ENCODE data around the gene RFT1.

Gene RFT1

DNA sequence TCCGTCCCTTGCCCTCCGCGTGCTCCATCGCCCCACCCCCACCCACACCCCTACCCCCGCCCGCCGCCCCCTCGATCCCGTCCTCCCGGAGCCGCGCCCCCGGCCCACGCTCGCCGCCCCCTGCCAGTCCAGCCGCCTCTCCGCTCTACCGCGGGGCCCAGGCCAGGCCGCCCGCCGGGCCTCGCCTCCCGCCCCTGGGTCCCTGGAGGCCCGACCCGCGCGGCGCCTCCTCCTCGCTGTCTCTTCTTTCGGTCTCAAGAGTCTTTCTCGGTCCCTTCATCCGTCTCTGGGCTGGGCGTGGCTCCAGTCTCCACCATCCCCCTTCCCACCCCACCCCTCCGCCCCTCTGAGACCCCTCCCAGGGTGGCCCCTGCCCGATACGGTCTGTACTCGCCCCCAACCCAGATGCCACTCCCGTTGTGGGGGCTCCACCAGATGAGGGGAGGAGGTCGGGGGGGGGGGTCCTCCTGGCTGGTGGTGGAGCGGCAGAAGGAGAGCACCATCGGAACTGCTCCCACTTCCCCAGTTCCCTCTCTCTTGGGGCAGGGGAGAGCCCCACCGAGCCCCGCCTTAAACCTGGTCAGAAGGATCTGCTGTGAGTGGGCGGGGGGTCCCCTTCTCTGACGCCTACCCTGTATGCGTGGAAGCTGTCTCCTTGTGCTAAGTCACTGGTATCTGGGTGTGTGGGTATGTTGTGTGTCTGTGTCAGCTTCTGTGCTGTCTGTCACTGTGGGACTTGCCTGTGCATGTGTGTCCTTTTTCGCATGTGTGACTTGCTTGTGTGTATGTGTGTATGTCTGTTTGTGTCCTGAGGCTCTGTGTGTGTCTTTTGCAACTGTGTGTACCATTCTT, 31.8 kb upstream of the RFT1 start:
- Histone ChIP-seq H3K4me2 (ENCODE audit: low read length) (peak overlapping the region; percentile 91), H3K36me3 (ENCODE audit: insufficient read depth, low read length) (peaks cover 5% of the 10 kb centered on the region; the same call in 1 of the 2 replicates), H2AFZ (ENCODE audit: low read length) (no peak overlapping the region), H4K20me1 (ENCODE audit: insufficient read depth, low read length) (no peaks in the 10 kb centered on the region), H3K9me2 (ENCODE audit: low read depth, low read length) (no peaks in the 10 kb centered on the region), H3K9me3 (ENCODE audit: low read length) (no peaks in the 10 kb centered on the region), H3F3A (ENCODE audit: insufficient read depth, low read length) (no peaks in the 10 kb centered on the region), H3K27me3 (ENCODE audit: insufficient read depth, low read length) (no peaks in the 10 kb centered on the region), H3K9ac (ENCODE audit: low read length) (peak overlapping the region; percentile 85; the same call in 1 of the 2 replicates), H3K4me3 (ENCODE audit: low read depth, low read length, poor library complexity, severe bottlenecking) (peak overlapping the region; percentile 95), H3K79me2 (ENCODE audit: insufficient read depth, low read length) (no peaks in the 10 kb centered on the region), H3K4me1 (ENCODE audit: insufficient read depth, low read length, severe bottlenecking) (peaks cover 29% of the 10 kb centered on the region), H3K27ac (ENCODE audit: low read depth, low read length, poor library complexity, severe bottlenecking) (no peak overlapping the region)
- no peak for TF ChIP-seq CTCF (IDR thresholded peaks at IDR 0.05; ENCODE audit: low read length)
- TF ChIP-seq EZH2 (IDR thresholded peaks at IDR 0.05; ENCODE audit: borderline replicate concordance, low read length), result no peak

- no peak overlapping the region for H3K27ac ChIP-seq (ENCODE audit: low read depth, low read length, poor library complexity, severe bottlenecking)
These were observed 31.2 kb upstream of the RFT1 start for GRCh38 chr3:53161450-53161819.

DNA sequence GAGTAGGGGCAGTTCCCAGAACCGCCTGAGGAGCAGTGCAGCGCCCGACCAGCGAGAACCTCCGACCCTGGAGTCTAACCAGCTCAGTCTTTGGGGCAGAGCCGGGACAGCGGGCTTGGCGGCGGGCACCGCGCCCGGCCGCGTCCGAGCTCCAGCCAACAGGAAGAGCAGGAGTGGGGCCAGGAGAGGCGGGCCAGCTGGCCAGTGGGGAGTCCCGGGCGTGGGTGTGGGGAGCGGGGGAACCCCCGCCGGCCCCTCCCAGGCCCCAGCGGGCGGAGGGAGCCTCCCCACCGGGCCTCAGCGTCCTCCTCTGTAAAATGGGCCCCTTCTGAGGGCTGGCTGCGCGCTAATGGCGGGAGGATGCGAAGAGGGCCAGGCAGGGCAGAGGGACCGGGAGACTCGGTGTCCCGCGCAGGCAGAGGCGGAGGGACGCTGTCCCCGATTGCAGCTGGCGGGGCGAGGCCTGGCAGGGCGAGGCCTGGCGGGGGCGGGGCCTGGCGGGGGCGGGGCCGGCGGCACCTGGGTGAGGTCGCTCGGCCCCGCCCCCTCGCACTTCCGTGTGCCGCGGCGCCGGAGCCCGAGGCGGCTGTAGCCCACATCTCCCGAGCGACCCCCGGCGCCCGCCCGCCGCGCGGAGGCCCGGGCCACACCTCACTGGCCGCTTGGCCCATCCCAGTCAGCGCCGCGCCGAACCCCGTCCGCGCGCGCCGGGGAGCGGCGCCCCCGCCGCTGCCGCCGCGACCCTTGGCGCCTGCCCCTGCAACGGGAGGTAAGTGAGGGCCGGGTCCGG, 30.6 kb upstream of the RFT1 start, which contains the start of gene PRKCD:
Gene PRKCD, plus strand, starts transcription at position 550 of the 790 bp plus-strand sequence. CDS start 17,214 bp downstream, outside the sequence.
- no peak within 1 kb of the TSS for H3K27ac ChIP-seq (ENCODE audit: low read depth, low read length, poor library complexity, severe bottlenecking)
- no peaks in the 10 kb centered on the region for H3K9me3 ChIP-seq (ENCODE audit: low read length)
- peak within 1 kb of the TSS; percentile 85 for H3K9ac ChIP-seq (ENCODE audit: low read length)
- no peaks in the 10 kb centered on the region for H4K20me1 ChIP-seq (ENCODE audit: insufficient read depth, low read length)
- peak within 1 kb of the TSS; percentile 91 for H3K4me2 ChIP-seq (ENCODE audit: low read length)
- no peaks in the 10 kb centered on the region for H3K9me2 ChIP-seq (ENCODE audit: low read depth, low read length)
- no peaks in the 10 kb centered on the region for H3K27me3 ChIP-seq (ENCODE audit: insufficient read depth, low read length)
- peak within 1 kb of the TSS; percentile 95 for H3K4me3 ChIP-seq (ENCODE audit: low read depth, low read length, poor library complexity, severe bottlenecking)
- H3K79me2 ChIP-seq (ENCODE audit: insufficient read depth, low read length), result no peaks in the 10 kb centered on the region
- TF ChIP-seq CTCF (IDR thresholded peaks at IDR 0.05; ENCODE audit: low read length) (peak; percentile 30; the same call in 1 of the 2 replicates), EZH2 (IDR thresholded peaks at IDR 0.05; ENCODE audit: borderline replicate concordance, low read length) (no peak)
- no peaks in the 10 kb centered on the region for H3F3A ChIP-seq (ENCODE audit: insufficient read depth, low read length)
- H3K36me3 ChIP-seq (ENCODE audit: insufficient read depth, low read length), result no peaks in the 10 kb centered on the region
- H3K4me1 ChIP-seq (ENCODE audit: insufficient read depth, low read length, severe bottlenecking), result peaks cover 21% of the 10 kb centered on the region
- H2AFZ ChIP-seq (ENCODE audit: low read length), result no peak within 1 kb of the TSS

More at GRCh38 chr3:53161450-53161819, 31.2 kb upstream of the RFT1 start:
- H4K20me1 ChIP-seq (ENCODE audit: insufficient read depth, low read length), result no peaks in the 10 kb centered on the region
- H3K4me2 ChIP-seq (ENCODE audit: low read length), result peak overlapping the region; percentile 91
- H3K9ac ChIP-seq (ENCODE audit: low read length), result peak overlapping the region; percentile 85
- no peaks in the 10 kb centered on the region for H3K9me2 ChIP-seq (ENCODE audit: low read depth, low read length)
- no peaks in the 10 kb centered on the region for H3F3A ChIP-seq (ENCODE audit: insufficient read depth, low read length)
- peaks cover 22% of the 10 kb centered on the region for H3K4me1 ChIP-seq (ENCODE audit: insufficient read depth, low read length, severe bottlenecking)
- H3K27me3 ChIP-seq (ENCODE audit: insufficient read depth, low read length), result no peaks in the 10 kb centered on the region
- H3K4me3 ChIP-seq (ENCODE audit: low read depth, low read length, poor library complexity, severe bottlenecking), result peak overlapping the region; percentile 95
- peaks cover 5% of the 10 kb centered on the region; the same call in 1 of the 2 replicates for H3K36me3 ChIP-seq (ENCODE audit: insufficient read depth, low read length)
- no peaks in the 10 kb centered on the region for H3K9me3 ChIP-seq (ENCODE audit: low read length)
- no peak overlapping the region for H2AFZ ChIP-seq (ENCODE audit: low read length)
- TF ChIP-seq EZH2 (IDR thresholded peaks at IDR 0.05; ENCODE audit: borderline replicate concordance, low read length) (no peak), CTCF (IDR thresholded peaks at IDR 0.05; ENCODE audit: low read length) (no peak)
- H3K79me2 ChIP-seq (ENCODE audit: insufficient read depth, low read length), result no peaks in the 10 kb centered on the region

Data from OCI-LY1 (cell line).